Measurements from ENCODE around the gene HK1.

- no peak for TF ChIP-seq ISL1 (CRISPR knock-in tag; IDR thresholded peaks at IDR 0.05)
- no peak for TF ChIP-seq SNAI2 (CRISPR knock-in tag; IDR thresholded peaks at IDR 0.05)
- TF ChIP-seq GLIS3 (CRISPR knock-in tag; IDR thresholded peaks at IDR 0.05), result no peak
- TF ChIP-seq BACH2 (CRISPR knock-in tag; IDR thresholded peaks at IDR 0.05; ENCODE audit: borderline replicate concordance), result no peak
- no peak for TF ChIP-seq CSDC2 (CRISPR knock-in tag; IDR thresholded peaks at IDR 0.05)
- TF ChIP-seq ZFP3 (CRISPR knock-in tag; IDR thresholded peaks at IDR 0.05), result no peak
These were observed 40.7 kb upstream of the HK1 start for GRCh38 chr10:69237528-69238159.
